Esophagus muscularis mucosa (tissue), 4 donors: ENCODE results near the gene TCAP. TPM values are rescaled to one million over a fixed set of nuclear protein-coding genes. Genes with fewer than 3 reads are reported as not detected.
A peak's percentile ranks its signal among the peaks of the same experiment; 100 is the strongest.

Experiments
- DNase-seq: peaks from one replicate; pipeline ENCODE4 v3.0.0-alpha.2; 2017; ENCODE audit errors: extremely low spot score
- H3K27ac ChIP-seq, 4 donors: fragments of 200-600 bp; sonication (generic); replicated peaks in 1 of 4; 1 replicate in 3 of 4; 2 replicates in 1 of 4; pipeline ENCODE4 v1.5.1; 2016 to 2019; ENCODE audit warnings: mild to moderate bottlenecking in 1 of 4
- H3K27me3 ChIP-seq, 4 donors: fragments of 200-600 bp; sonication (generic); one replicate each; pipeline versions ENCODE4 v1.5.1 to v1.6.0; 2016 to 2019
- H3K36me3 ChIP-seq, 4 donors: fragments of 200-600 bp; sonication (generic); one replicate each; pipeline ENCODE4 v1.5.1; 2016 to 2019
- H3K4me1 ChIP-seq, 4 donors: fragments of 200-600 bp; sonication (generic); one replicate each; pipeline ENCODE4 v1.5.1; 2016 to 2019
- H3K4me3 ChIP-seq, 4 donors: fragments of 200-600 bp; sonication (generic); 1 replicate in 2 of 4; 2 replicates in 2 of 4; pipeline ENCODE4 v1.5.1; 2016 to 2019; ENCODE audit warnings: mild to moderate bottlenecking in 4 of 4, moderate library complexity in 1 of 4
- H3K9me3 ChIP-seq, 4 donors: fragments of 200-600 bp; sonication (generic); 1 replicate in 3 of 4; 2 replicates in 1 of 4; pipeline ENCODE4 v1.5.1; 2016 to 2019
- CTCF ChIP-seq, 3 experiments: fragments of 200-600 bp in 2 of 3; fragments of 450-650 bp in 1 of 3; sonication (generic) in 2 of 3; IDR thresholded peaks; one replicate each; pipeline ENCODE4 v1.5.1; 2017 to 2019; ENCODE audit warnings: antibody characterized with exemption in 3 of 3, mild to moderate bottlenecking in 2 of 3, moderate library complexity in 1 of 3
- EP300 ChIP-seq: sonication (generic); formaldehyde crosslinking; IDR thresholded peaks from one replicate; pipeline ENCODE4 v1.6.1; 2017; ENCODE audit warnings: antibody characterized with exemption
- POLR2A ChIP-seq: fragments of 450-650 bp; IDR thresholded peaks from one replicate; pipeline ENCODE4 v1.6.1; 2017; ENCODE audit warnings: antibody characterized with exemption, moderate library complexity, mild to moderate bottlenecking, low read depth
- POLR2AphosphoS5 ChIP-seq, 2 donors: sonication (generic); formaldehyde crosslinking; IDR thresholded peaks; one replicate each; pipeline ENCODE4 v1.6.1; 2017; ENCODE audit warnings: antibody characterized with exemption in 2 of 2
- WGBS: methylation state at CpG from one replicate; pipeline ENCODE4 v1.1.5; 2018; 5-methylcytosine and 5-hydroxymethylcytosine counted together
- intact Hi-C: fragments of 100-400 bp; cut with DNase I; formaldehyde crosslinking; loops from one replicate; pipeline ENCODE4 v1.15.1; 2023
- total RNA-seq, 4 donors: library from RNA; depleted of rRNA; stranded (reverse); fragments of >200 nt; gene quantifications; one replicate each; pipeline versions ENCODE4 v1.1.0 to v1.2.1, GENCODE V29; 2016

Gene TCAP
- total RNA-seq, 4 donors from 2014 or later: 0.99 to 2.1 (median 1.3) TPM

GRCh38 chr17:39621523-39622379 is 43.4 kb upstream of the TCAP start:
- intact Hi-C loops: loop anchor here (1.0 to 5.0 kb wide), 3 partner anchors 73 to 133 kb away; no protein-coding TSS in a partner anchor
- H3K4me3 ChIP-seq: no peak overlapping the region
- no peaks in the 10 kb centered on the region for H3K36me3 ChIP-seq
- peaks cover 0 to 48% (median 11%) of the 10 kb centered on the region in 4 donors for H3K27me3 ChIP-seq
- TF ChIP-seq CTCF (IDR thresholded peaks at IDR 0.05): peak; percentile 99 to 100 (median 100)
- TF ChIP-seq POLR2A: no peak
- peak in 1 of 2 donors; percentile 71 for TF ChIP-seq POLR2AphosphoS5 (IDR thresholded peaks at IDR 0.05)
- no peak for TF ChIP-seq EP300
- H3K9me3 ChIP-seq: no peaks in the 10 kb centered on the region
- DNase-seq: peak; percentile 99
- 14% methylated on average over 17 of the region's 26 CpGs for WGBS
- H3K4me1 ChIP-seq: peaks cover 3 to 47% (median 36%) of the 10 kb centered on the region in 4 donors
- H3K27ac ChIP-seq: no peak overlapping the region

GRCh38 chr17:39622380-39623006 is 42.7 kb upstream of the TCAP start:
- DNase-seq: no peak
- no peak for TF ChIP-seq EP300
- TF ChIP-seq POLR2AphosphoS5 (IDR thresholded peaks at IDR 0.05): no peak
- TF ChIP-seq POLR2A: no peak
- TF ChIP-seq CTCF (IDR thresholded peaks at IDR 0.05): no peak
- intact Hi-C loops: loop anchor here (1.0 to 5.0 kb wide), 3 partner anchors 74 to 132 kb away; no protein-coding TSS in a partner anchor
- Histone ChIP-seq H3K36me3 (no peaks in the 10 kb centered on the region), H3K4me3 (no peak overlapping the region), H3K9me3 (no peaks in the 10 kb centered on the region), H3K27ac (no peak overlapping the region), H3K4me1 (peaks cover 11 to 49% (median 39%) of the 10 kb centered on the region in 4 donors), H3K27me3 (peaks cover 0 to 49% (median 18%) of the 10 kb centered on the region in 4 donors)
- WGBS: 59% methylated on average over 16 of the region's 16 CpGs

GRCh38 chr17:39623356-39623950 is 41.7 kb upstream of the TCAP start:
- no peak overlapping the region for H3K27ac ChIP-seq
- DNase-seq: peak; percentile 95
- no peak overlapping the region for H3K4me3 ChIP-seq
- WGBS: 7% methylated on average over 5 of the region's 16 CpGs
- H3K9me3 ChIP-seq: no peaks in the 10 kb centered on the region
- peaks cover 11 to 42% (median 34%) of the 10 kb centered on the region in 4 donors for H3K4me1 ChIP-seq
- H3K27me3 ChIP-seq: peaks cover 0 to 59% (median 22%) of the 10 kb centered on the region in 4 donors
- TF ChIP-seq POLR2A: no peak
- TF ChIP-seq CTCF (IDR thresholded peaks at IDR 0.05): peak; percentile 93 to 96 (median 95)
- TF ChIP-seq POLR2AphosphoS5 (IDR thresholded peaks at IDR 0.05): no peak
- TF ChIP-seq EP300: no peak
- intact Hi-C loops: loop anchor here (2.0 to 5.0 kb wide), 2 partner anchors 75 to 104 kb away; no protein-coding TSS in a partner anchor
- H3K36me3 ChIP-seq: no peaks in the 10 kb centered on the region

GRCh38 chr17:39624313-39624712 is 40.8 kb upstream of the TCAP start:
- Histone ChIP-seq H3K4me1 (peaks cover 11 to 36% (median 29%) of the 10 kb centered on the region in 4 donors), H3K36me3 (no peaks in the 10 kb centered on the region), H3K4me3 (no peak overlapping the region), H3K27me3 (peaks cover 0 to 68% (median 22%) of the 10 kb centered on the region in 4 donors), H3K27ac (no peak overlapping the region), H3K9me3 (no peaks in the 10 kb centered on the region)
- TF ChIP-seq EP300 (no peak), POLR2AphosphoS5 (IDR thresholded peaks at IDR 0.05) (no peak), CTCF (IDR thresholded peaks at IDR 0.05) (no peak), POLR2A (no peak)
- WGBS: 78% methylated on average over 8 of the region's 8 CpGs
- no peak for DNase-seq
- intact Hi-C loops: loop anchor here (5.0 kb wide), 1 partner anchor 103 kb away; no protein-coding TSS in a partner anchor
